ENCODE measurements around the gene CMSS1. TPM values are rescaled to one million over a fixed set of nuclear protein-coding genes. Genes with fewer than 3 reads are reported as not detected.

Gene CMSS1
- total and polyA plus RNA-seq, 4 donors, result 3.8 to 19.5 (median 7.5) TPM

DNA sequence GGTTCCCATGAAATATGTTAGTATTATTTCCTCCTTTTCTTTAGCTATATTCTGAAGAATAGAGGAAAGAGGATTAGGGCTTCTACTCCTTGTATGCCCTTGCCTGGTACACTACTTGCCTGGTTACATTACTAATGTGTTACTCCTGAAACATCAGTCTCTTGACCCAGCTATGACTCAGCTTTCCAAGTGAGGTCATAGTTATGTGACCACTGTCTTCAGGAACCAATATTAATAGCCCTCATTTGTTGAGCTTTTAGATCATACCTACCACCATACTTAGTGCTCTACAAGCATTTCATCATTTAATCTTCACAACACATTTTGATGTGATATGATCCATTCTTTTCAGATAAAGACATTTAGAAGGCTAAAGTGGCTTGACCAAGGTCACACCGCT lies 60.3 kb downstream of the CMSS1 start:
- H3K9ac ChIP-seq (ENCODE audit: low read depth in 1 of 2, low read length in 2 of 2), result no peak overlapping the region
- peaks cover 0 to 10% (median 2%) of the 10 kb centered on the region in 4 donors for H3K4me1 ChIP-seq (ENCODE audit: control insufficient read depth in 4 of 4, insufficient read depth in 4 of 4, low read length in 3 of 4)
- WGBS, result 97% methylated on average over 1 of the region's 1 CpG
- TF ChIP-seq, protein P1, sequence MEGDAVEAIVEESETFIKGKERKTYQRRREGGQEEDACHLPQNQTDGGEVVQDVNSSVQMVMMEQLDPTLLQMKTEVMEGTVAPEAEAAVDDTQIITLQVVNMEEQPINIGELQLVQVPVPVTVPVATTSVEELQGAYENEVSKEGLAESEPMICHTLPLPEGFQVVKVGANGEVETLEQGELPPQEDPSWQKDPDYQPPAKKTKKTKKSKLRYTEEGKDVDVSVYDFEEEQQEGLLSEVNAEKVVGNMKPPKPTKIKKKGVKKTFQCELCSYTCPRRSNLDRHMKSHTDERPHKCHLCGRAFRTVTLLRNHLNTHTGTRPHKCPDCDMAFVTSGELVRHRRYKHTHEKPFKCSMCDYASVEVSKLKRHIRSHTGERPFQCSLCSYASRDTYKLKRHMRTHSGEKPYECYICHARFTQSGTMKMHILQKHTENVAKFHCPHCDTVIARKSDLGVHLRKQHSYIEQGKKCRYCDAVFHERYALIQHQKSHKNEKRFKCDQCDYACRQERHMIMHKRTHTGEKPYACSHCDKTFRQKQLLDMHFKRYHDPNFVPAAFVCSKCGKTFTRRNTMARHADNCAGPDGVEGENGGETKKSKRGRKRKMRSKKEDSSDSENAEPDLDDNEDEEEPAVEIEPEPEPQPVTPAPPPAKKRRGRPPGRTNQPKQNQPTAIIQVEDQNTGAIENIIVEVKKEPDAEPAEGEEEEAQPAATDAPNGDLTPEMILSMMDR (IDR thresholded peaks at IDR 0.05; ENCODE audit: low read depth, low read length, missing input control), result no peak
- no peak for TF ChIP-seq GABPA (IDR thresholded peaks at IDR 0.05 in 1 of 2, conservative IDR thresholded peaks at IDR 0.05 in 1 of 2)
- no peak for TF ChIP-seq FOXA1 (IDR thresholded peaks at IDR 0.05)
- no peaks in the 10 kb centered on the region for H3K36me3 ChIP-seq (ENCODE audit: control insufficient read depth in 4 of 4, insufficient read depth in 3 of 4, low read depth in 1 of 4, low read length in 3 of 4)
- no peak overlapping the region for H3K4me3 ChIP-seq (ENCODE audit: low read depth in 1 of 3, low read length in 3 of 3)
- H3K27me3 ChIP-seq (ENCODE audit: control insufficient read depth in 4 of 4, insufficient read depth in 4 of 4, low read length in 3 of 4), result no peaks in the 10 kb centered on the region
- no peak overlapping the region for H3K27ac ChIP-seq (ENCODE audit: low read depth in 1 of 2, low read length in 2 of 2)
- DNase-seq (ENCODE audit: low spot score), result no peak
- no peaks in the 10 kb centered on the region for H3K9me3 ChIP-seq (ENCODE audit: control insufficient read depth in 4 of 4, low read length in 3 of 4)

DNA sequence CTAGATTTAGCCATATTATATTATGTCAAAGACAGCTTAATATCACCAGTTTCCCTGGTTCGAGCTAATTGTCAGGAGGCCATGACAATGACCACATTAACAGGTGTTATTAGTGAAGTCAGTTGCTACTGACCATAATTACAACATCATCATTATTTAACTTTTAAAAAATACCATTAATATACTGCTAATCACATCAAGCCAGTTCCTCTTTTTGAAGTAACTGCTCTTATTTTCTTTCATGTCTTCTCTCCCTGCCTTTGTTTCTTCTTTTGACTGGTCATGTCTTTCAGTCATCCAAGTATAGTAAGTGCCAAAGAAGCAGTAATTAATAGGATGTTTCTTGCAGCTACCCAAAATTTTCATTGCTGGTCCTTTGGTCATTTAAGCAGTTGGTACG lies 61.6 kb downstream of the CMSS1 start:
- WGBS, result 99% methylated on average over 2 of the region's 2 CpGs
- no peaks in the 10 kb centered on the region for H3K9me3 ChIP-seq (ENCODE audit: control insufficient read depth in 4 of 4, low read length in 3 of 4)
- TF ChIP-seq JUND (IDR thresholded peaks at IDR 0.05) (no peak), RXRA (IDR thresholded peaks at IDR 0.05) (no peak), REST (IDR thresholded peaks at IDR 0.05) (no peak), HNF4G (IDR thresholded peaks at IDR 0.05) (no peak), SP1 (IDR thresholded peaks at IDR 0.05) (no peak), FOXA1 (IDR thresholded peaks at IDR 0.05) (no peak), HNF4A (conservative IDR thresholded peaks at IDR 0.05) (no peak), TAF1 (conservative IDR thresholded peaks at IDR 0.05) (no peak), ZBTB33 (IDR thresholded peaks at IDR 0.05) (no peak)
- TF ChIP-seq, protein P1 (IDR thresholded peaks at IDR 0.05; ENCODE audit: low read depth, low read length, missing input control), result no peak
- H3K27me3 ChIP-seq (ENCODE audit: control insufficient read depth in 4 of 4, insufficient read depth in 4 of 4, low read length in 3 of 4), result no peaks in the 10 kb centered on the region
- H3K4me3 ChIP-seq (ENCODE audit: low read depth in 1 of 3, low read length in 3 of 3), result no peak overlapping the region
- H3K9ac ChIP-seq (ENCODE audit: low read depth in 1 of 2, low read length in 2 of 2), result no peak overlapping the region
- no peak for DNase-seq (ENCODE audit: low spot score)
- no peaks in the 10 kb centered on the region for H3K36me3 ChIP-seq (ENCODE audit: control insufficient read depth in 4 of 4, insufficient read depth in 3 of 4, low read depth in 1 of 4, low read length in 3 of 4)
- H3K27ac ChIP-seq (ENCODE audit: low read depth in 1 of 2, low read length in 2 of 2), result no peak overlapping the region
- peaks cover 0 to 10% (median 2%) of the 10 kb centered on the region in 4 donors for H3K4me1 ChIP-seq (ENCODE audit: control insufficient read depth in 4 of 4, insufficient read depth in 4 of 4, low read length in 3 of 4)
